SK-N-SH (cell line): Measurements from ENCODE around the gene LRGUK. TPM values are rescaled to one million over a fixed set of nuclear protein-coding genes. Genes with fewer than 3 reads are reported as not detected.

Experiments used
- CTCF ChIA-PET: fragments of 300-600, 350-600 bp; formaldehyde crosslinking; extraction: SDS; loops from one replicate; lab custom pipeline; 2021; lab: Yijun Ruan, JAX
- POLR2A ChIA-PET: fragments of 350-600 bp; sonication (Branson Sonifier 250); formaldehyde crosslinking; extraction: SDS; loops from one replicate; lab custom pipeline; 2020; ENCODE audit warnings: antibody characterized with exemption, inconsistent platforms; lab: Yijun Ruan, JAX
- DNase-seq: peaks from one replicate; pipeline ENCODE4 v3.0.0; 2012
- H2AFZ ChIP-seq: fragments of 200-600 bp; sonication (generic); 2 replicates; pipeline ENCODE4 v1.8.1; 2016; ENCODE audit warnings: antibody characterized with exemption, mild to moderate bottlenecking, low read depth
- H3F3A ChIP-seq: fragments of 200-600 bp; sonication (generic); replicated peaks from 2 replicates; pipeline ENCODE3; 2016; ENCODE audit warnings: antibody characterized with exemption, mild to moderate bottlenecking; ENCODE audit not compliant: insufficient read depth
- H3K27ac ChIP-seq, 2 experiments: fragments of 200-500 bp in 1 of 2; fragments of 200-600 bp in 1 of 2; sonication (Bioruptor generic) in 1 of 2; sonication (generic), shearing (Covaris generic) in 1 of 2; 2 replicates each; pipeline versions ENCODE4 v1.5.1 to v1.6.1; 2014 to 2016; ENCODE audit warnings: low read depth in 2 of 2, inconsistent platforms in 1 of 2, low read length in 1 of 2, mild to moderate bottlenecking in 1 of 2, mixed read lengths in 1 of 2
- H3K27me3 ChIP-seq: fragments of 200-600 bp; sonication (generic), shearing (Covaris generic); 2 replicates; pipeline ENCODE4 v1.6.1; 2016; ENCODE audit warnings: mixed run types; ENCODE audit not compliant: insufficient read depth
- H3K36me3 ChIP-seq, 2 experiments: fragments of 200-500 bp in 1 of 2; fragments of 200-600 bp in 1 of 2; sonication (Bioruptor generic) in 1 of 2; sonication (generic) in 1 of 2; replicated peaks in 1 of 2; 2 replicates each; pipeline versions ENCODE3 to v1.5.1; 2014 to 2016; ENCODE audit warnings: low read length in 1 of 2, mild to moderate bottlenecking in 1 of 2; ENCODE audit not compliant: insufficient read depth in 2 of 2, control insufficient read depth in 1 of 2
- H3K4me1 ChIP-seq, 2 experiments: fragments of 200-500 bp in 1 of 2; fragments of 200-600 bp in 1 of 2; sonication (Bioruptor generic) in 1 of 2; sonication (generic), shearing (Covaris generic) in 1 of 2; 2 replicates each; pipeline versions ENCODE4 v1.5.1 to v1.6.1; 2014 to 2016; ENCODE audit warnings: low read depth in 1 of 2, low read length in 1 of 2, mixed run types in 1 of 2; ENCODE audit not compliant: insufficient read depth in 2 of 2, control insufficient read depth in 1 of 2
- H3K4me2 ChIP-seq: fragments of 200-600 bp; sonication (generic), shearing (Covaris generic); 2 replicates; pipeline ENCODE4 v1.6.1; 2017; ENCODE audit warnings: mixed run types
- H3K4me3 ChIP-seq, 2 experiments: fragments of 200-500 bp in 1 of 2; fragments of 200-600 bp in 1 of 2; sonication (Bioruptor generic) in 1 of 2; sonication (generic), shearing (Covaris generic) in 1 of 2; 2 replicates each; pipeline versions ENCODE4 v1.5.1 to v1.8.1; 2014 to 2016; ENCODE audit warnings: low read depth in 2 of 2, inconsistent platforms in 1 of 2, low read length in 1 of 2, mild to moderate bottlenecking in 1 of 2, mixed read lengths in 1 of 2, moderate library complexity in 1 of 2
- H3K79me2 ChIP-seq: fragments of 200-600 bp; sonication (generic); 2 replicates; pipeline ENCODE4 v1.8.1; 2017; ENCODE audit warnings: mild to moderate bottlenecking; ENCODE audit not compliant: insufficient read depth
- H3K9ac ChIP-seq: fragments of 200-600 bp; sonication (generic); 2 replicates; pipeline ENCODE4 v1.6.1; 2017; ENCODE audit warnings: mixed run types
- H3K9me2 ChIP-seq: fragments of 200-600 bp; sonication (generic); 2 replicates; pipeline ENCODE4 v1.6.1; 2017; ENCODE audit warnings: mixed run types
- H3K9me3 ChIP-seq: fragments of 200-600 bp; sonication (generic); 2 replicates; pipeline ENCODE4 v1.6.1; 2017; ENCODE audit warnings: mixed run types, mild to moderate bottlenecking, moderate library complexity
- H4K20me1 ChIP-seq: fragments of 200-600 bp; sonication (generic); 2 replicates; pipeline ENCODE4 v1.6.1; 2017; ENCODE audit warnings: mild to moderate bottlenecking, mixed run types; ENCODE audit not compliant: insufficient read depth
- CHD2 ChIP-seq: fragments of 150-350 bp; IDR thresholded peaks from 2 replicates; pipeline ENCODE4 v1.6.1; 2018; ENCODE audit warnings: low read length; ENCODE audit not compliant: partially characterized antibody
- EP300 ChIP-seq, 2 experiments: IDR thresholded peaks; 2 replicates each; pipeline versions ENCODE4 v1.4.0 to v1.6.1; 2012; ENCODE audit warnings: borderline replicate concordance in 1 of 2, low read depth in 1 of 2, low read length in 1 of 2
- EZH2phosphoT487 ChIP-seq: fragments of 200-600 bp; sonication (generic); IDR thresholded peaks from 2 replicates; pipeline ENCODE4 v1.6.1; 2017; ENCODE audit warnings: low read depth, mixed run types, mild to moderate bottlenecking, antibody characterized with exemption, moderate library complexity, borderline replicate concordance
- FOSL2 ChIP-seq: IDR thresholded peaks from 2 replicates; pipeline ENCODE4 v1.4.0; 2012; ENCODE audit warnings: low read depth, mild to moderate bottlenecking, moderate library complexity, borderline replicate concordance
- FOXJ3 ChIP-seq: sonication (generic); formaldehyde crosslinking; IDR thresholded peaks from 2 replicates; pipeline ENCODE4 v1.5.1; 2020; ENCODE audit warnings: mild to moderate bottlenecking, missing genetic modification reagents
- GABPA ChIP-seq: IDR thresholded peaks from 2 replicates; pipeline ENCODE4 v1.4.0; 2012; ENCODE audit warnings: low read depth, mild to moderate bottlenecking
- IRF3 ChIP-seq: fragments of 150-350 bp; IDR thresholded peaks from 2 replicates; pipeline ENCODE4 v1.6.1; 2016; ENCODE audit warnings: mild to moderate bottlenecking, low read depth, low read length
- MAX ChIP-seq: IDR thresholded peaks from 2 replicates; pipeline ENCODE4 v1.4.0; 2012; ENCODE audit warnings: low read depth
- MEF2A ChIP-seq: IDR thresholded peaks from 2 replicates; pipeline ENCODE4 v1.4.0; 2012; ENCODE audit warnings: low read depth, borderline replicate concordance
- MXI1 ChIP-seq: IDR thresholded peaks from 2 replicates; pipeline ENCODE4 v1.6.1; 2012; ENCODE audit warnings: mild to moderate bottlenecking, low read depth, low read length, improper control_type of control experiment
- NFIC ChIP-seq: IDR thresholded peaks from 2 replicates; pipeline ENCODE4 v1.4.0; 2012; ENCODE audit warnings: borderline replicate concordance
- NRF1 ChIP-seq: IDR thresholded peaks from 2 replicates; pipeline ENCODE4 v1.6.1; 2012; ENCODE audit warnings: low read depth, mild to moderate bottlenecking, low read length
- RAD21 ChIP-seq: IDR thresholded peaks from 2 replicates; pipeline ENCODE4 v1.6.1; 2012; ENCODE audit warnings: mild to moderate bottlenecking, low read length
- RCOR1 ChIP-seq: fragments of 150-350 bp; IDR thresholded peaks from 2 replicates; pipeline ENCODE4 v1.6.1; 2017; ENCODE audit warnings: antibody characterized with exemption, low read length
- RFX5 ChIP-seq: IDR thresholded peaks from 2 replicates; pipeline ENCODE4 v1.6.1; 2012; ENCODE audit warnings: mild to moderate bottlenecking, improper control_type of control experiment, low read length
- SMC3 ChIP-seq: IDR thresholded peaks from 2 replicates; pipeline ENCODE4 v1.6.1; 2012; ENCODE audit warnings: low read depth, low read length, improper control_type of control experiment
- TAF1 ChIP-seq: IDR thresholded peaks from 2 replicates; pipeline ENCODE4 v1.6.1; 2012; ENCODE audit warnings: low read depth, mild to moderate bottlenecking, low read length, moderate library complexity, borderline replicate concordance
- TCF12 ChIP-seq: IDR thresholded peaks from 2 replicates; pipeline ENCODE4 v1.4.0; 2012
- TEAD4 ChIP-seq: IDR thresholded peaks from 2 replicates; pipeline ENCODE4 v1.4.0; 2012; ENCODE audit warnings: mild to moderate bottlenecking, borderline replicate concordance; ENCODE audit not compliant: insufficient read depth
- USF1 ChIP-seq: IDR thresholded peaks from 2 replicates; pipeline ENCODE4 v1.4.0; 2012; ENCODE audit warnings: low read depth, borderline replicate concordance
- ZBTB33 ChIP-seq: IDR thresholded peaks from 2 replicates; pipeline ENCODE4 v1.4.0; 2012; ENCODE audit warnings: low read depth, borderline replicate concordance
- WGBS: methylation state at CpG from one replicate; pipeline ENCODE4 v1.1.6; 2017; ENCODE audit warnings: low lambda C conversion rate; 5-methylcytosine and 5-hydroxymethylcytosine counted together
- polyA plus RNA-seq, 3 experiments: library from polyadenylated mRNA; depleted of rRNA; stranded (reverse); fragments of >200 nt; gene quantifications; 2 replicates each; pipeline ENCODE4 v1.2.3, GENCODE V29; 2012
- TF ChIP-seq, protein P1 (sequence below): fragments of 150-350 bp; IDR thresholded peaks from 2 replicates; pipeline ENCODE4 v1.6.1; 2017; ENCODE audit warnings: antibody characterized with exemption, low read length, low read depth, borderline replicate concordance

The LRGUK gene
- polyA plus RNA-seq, 1 of the 3 experiments (the other 2 are of a cell fraction): 1.5 TPM

DNA sequence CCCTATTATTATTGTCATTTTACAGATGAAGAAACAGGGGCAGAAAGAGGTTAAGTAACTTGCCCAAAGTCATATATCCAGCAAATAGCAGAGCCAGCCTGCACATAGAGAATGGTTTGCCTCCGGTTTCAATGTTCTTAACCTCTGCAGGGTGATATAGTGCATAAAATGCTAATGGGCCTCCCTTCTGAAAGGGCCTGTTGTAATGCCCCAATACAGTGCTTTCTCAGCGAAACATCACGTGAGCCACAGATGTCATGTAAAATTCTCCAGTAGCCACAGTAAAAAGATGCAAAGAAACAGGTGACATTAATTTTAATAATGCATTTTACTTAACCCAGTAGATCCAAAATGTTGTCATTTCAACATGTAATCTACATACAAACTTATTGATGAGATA is 38.1 kb downstream of the LRGUK start:
- Histone ChIP-seq H2AFZ (no peak overlapping the region), H4K20me1 (no peaks in the 10 kb centered on the region), H3K4me1 (no peaks in the 10 kb centered on the region), H3K4me2 (no peak overlapping the region), H3K9ac (no peak overlapping the region), H3K27me3 (no peaks in the 10 kb centered on the region), H3K9me3 (no peaks in the 10 kb centered on the region), H3K4me3 (no peak overlapping the region), H3K79me2 (no peaks in the 10 kb centered on the region), H3K9me2 (no peaks in the 10 kb centered on the region), H3K27ac (no peak overlapping the region), H3K36me3 (no peaks in the 10 kb centered on the region), H3F3A (no peaks in the 10 kb centered on the region)
- 83% methylated on average over 3 of the region's 3 CpGs for WGBS
- CTCF ChIA-PET: interaction anchor here (1.4 kb wide), 1 partner anchor 25 kb away, joined by 6 read pairs; no protein-coding TSS in a partner anchor
- TF ChIP-seq, protein P1, sequence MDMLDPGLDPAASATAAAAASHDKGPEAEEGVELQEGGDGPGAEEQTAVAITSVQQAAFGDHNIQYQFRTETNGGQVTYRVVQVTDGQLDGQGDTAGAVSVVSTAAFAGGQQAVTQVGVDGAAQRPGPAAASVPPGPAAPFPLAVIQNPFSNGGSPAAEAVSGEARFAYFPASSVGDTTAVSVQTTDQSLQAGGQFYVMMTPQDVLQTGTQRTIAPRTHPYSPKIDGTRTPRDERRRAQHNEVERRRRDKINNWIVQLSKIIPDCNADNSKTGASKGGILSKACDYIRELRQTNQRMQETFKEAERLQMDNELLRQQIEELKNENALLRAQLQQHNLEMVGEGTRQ: no peak
- TF ChIP-seq GABPA (no peak), SMC3 (no peak), IRF3 (no peak), TAF1 (no peak), USF1 (no peak), EP300 (IDR thresholded peaks at IDR 0.05; ENCODE audit: borderline replicate concordance in 1 of 2, low read depth in 1 of 2, low read length in 1 of 2) (no peak), NFIC (no peak), RAD21 (no peak)
- no peak for DNase-seq
- POLR2A ChIA-PET: no interaction called here

DNA sequence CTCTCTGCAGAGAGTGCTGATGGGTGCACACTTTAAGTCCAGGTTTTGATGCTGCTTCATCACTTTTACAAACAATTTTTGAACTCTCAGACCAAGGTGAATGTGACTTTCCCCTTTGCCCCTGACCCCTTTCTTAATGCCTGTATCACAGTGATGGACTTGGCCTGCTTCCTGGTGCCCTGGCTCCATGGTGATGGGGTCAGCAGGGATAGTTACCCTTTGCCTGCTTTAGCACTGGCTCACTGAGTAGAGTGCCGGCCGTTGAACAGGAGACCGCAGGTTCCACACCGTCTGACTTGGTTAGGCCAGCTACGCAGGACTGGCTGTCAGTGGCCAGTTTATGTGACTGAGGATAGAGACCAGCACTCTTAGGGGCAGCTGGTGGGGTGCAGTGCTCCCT is 40.1 kb downstream of the LRGUK start:
- TF ChIP-seq RFX5 (no peak), CHD2 (no peak), EZH2phosphoT487 (no peak), TCF12 (no peak), NFIC (no peak), NRF1 (no peak), EP300 (IDR thresholded peaks at IDR 0.05; ENCODE audit: borderline replicate concordance in 1 of 2, low read depth in 1 of 2, low read length in 1 of 2) (no peak), MEF2A (no peak), IRF3 (no peak), MXI1 (no peak), FOXJ3 (CRISPR knock-in tag) (no peak), RCOR1 (no peak), ZBTB33 (no peak), TEAD4 (no peak), FOSL2 (no peak), SMC3 (no peak), TAF1 (no peak), MAX (no peak)
- H3K4me3 ChIP-seq: no peak overlapping the region

More for the DNA sequence above, 40.1 kb downstream of the LRGUK start:
- no peak overlapping the region for H2AFZ ChIP-seq
- ChIA-PET POLR2A (no interaction called here), CTCF (interaction anchor here (1.5 kb wide), 1 partner anchor 26 kb away, joined by 4 read pairs; no protein-coding TSS in a partner anchor)
- DNase-seq: no peak
- no peaks in the 10 kb centered on the region for H3K27me3 ChIP-seq
- no peaks in the 10 kb centered on the region for H3K36me3 ChIP-seq
- H3K79me2 ChIP-seq: no peaks in the 10 kb centered on the region
- H3K27ac ChIP-seq: no peak overlapping the region
- no peaks in the 10 kb centered on the region for H3K9me3 ChIP-seq
- 90% methylated on average over 5 of the region's 5 CpGs for WGBS
- H4K20me1 ChIP-seq: no peaks in the 10 kb centered on the region
- H3K4me1 ChIP-seq: no peaks in the 10 kb centered on the region
- no peak overlapping the region for H3K9ac ChIP-seq
- no peaks in the 10 kb centered on the region for H3F3A ChIP-seq
- no peak overlapping the region for H3K4me2 ChIP-seq
- no peaks in the 10 kb centered on the region for H3K9me2 ChIP-seq
